ENCODE results near the gene MT1A.

- TF ChIP-seq CTCF (IDR thresholded peaks at IDR 0.05; ENCODE audit: low read depth, low read length) (no peak), MYC (IDR thresholded peaks at IDR 0.05; ENCODE audit: low read depth, low read length) (no peak), POLR2A (IDR thresholded peaks at IDR 0.05; ENCODE audit: extremely low read depth, insufficient read length) (no peak)
These were observed 37.3 kb downstream of the MT1A start for GRCh38 chr16:56675685-56676210.
